HG03571 (cell line): ENCODE measurements around the gene GOLGA8A.
"Not testable (repeated sequence)": the region's sequence is repeated elsewhere in the genome, so short reads cannot be mapped to it uniquely, and the experiment has no call there.

Source experiments
- ATAC-seq: cut with Tn5 transposase; IDR thresholded peaks from one replicate; pipeline ENCODE4 v1.9.1; 2021; ENCODE audit not compliant: unreplicated experiment

The GOLGA8A gene, protein sequence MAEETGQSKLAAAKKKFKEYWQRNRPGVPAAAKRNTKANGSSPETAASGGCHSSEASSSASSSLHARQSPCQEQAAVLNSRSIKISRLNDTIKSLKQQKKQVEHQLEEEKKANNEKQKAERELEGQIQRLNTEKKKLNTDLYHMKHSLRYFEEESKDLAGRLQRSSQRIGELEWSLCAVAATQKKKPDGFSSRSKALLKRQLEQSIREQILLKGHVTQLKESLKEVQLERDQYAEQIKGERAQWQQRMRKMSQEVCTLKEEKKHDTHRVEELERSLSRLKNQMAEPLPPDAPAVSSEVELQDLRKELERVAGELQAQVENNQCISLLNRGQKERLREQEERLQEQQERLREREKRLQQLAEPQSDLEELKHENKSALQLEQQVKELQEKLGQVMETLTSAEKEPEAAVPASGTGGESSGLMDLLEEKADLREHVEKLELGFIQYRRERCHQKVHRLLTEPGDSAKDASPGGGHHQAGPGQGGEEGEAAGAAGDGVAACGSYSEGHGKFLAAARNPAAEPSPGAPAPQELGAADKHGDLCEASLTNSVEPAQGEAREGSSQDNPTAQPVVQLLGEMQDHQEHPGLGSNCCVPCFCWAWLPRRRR

DNA sequence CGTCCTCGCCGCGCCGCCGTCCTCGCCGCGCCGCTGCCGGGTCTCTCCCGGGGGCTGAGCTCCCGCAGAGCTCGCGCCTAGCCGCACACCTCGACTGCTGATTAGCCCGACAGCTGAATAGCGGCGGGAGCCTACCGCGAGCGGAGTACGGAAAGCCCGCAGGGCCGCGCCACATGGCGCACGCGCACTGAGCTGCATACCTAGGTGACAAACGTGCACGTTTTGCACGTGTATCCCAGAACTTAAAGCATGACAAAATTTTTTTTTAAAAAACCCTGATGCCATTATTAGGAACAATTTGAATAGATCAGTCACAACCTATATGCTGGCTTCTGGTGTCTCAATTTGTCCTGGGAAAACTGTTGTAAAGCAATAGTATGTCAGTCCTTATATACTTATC is at the start of gene GOLGA8A:
TSS of gene GOLGA8A (minus strand) at position 122 of the 400 bp plus-strand sequence. CDS start 48,117 bp downstream, outside the sequence.
- ATAC-seq = peak; percentile 73

GRCh38 chr15:34483644-34484043 is 46.0 kb upstream of the GOLGA8A start:
- ATAC-seq = no peak

- ATAC-seq = no peak
These were observed 43.8 kb upstream of the GOLGA8A start for GRCh38 chr15:34481370-34481769.

GRCh38 chr15:34473840-34474239 is 36.2 kb upstream of the GOLGA8A start:
- ATAC-seq = no peak

- ATAC-seq = no peak
These were observed 35.3 kb upstream of the GOLGA8A start for GRCh38 chr15:34472947-34473346.

DNA sequence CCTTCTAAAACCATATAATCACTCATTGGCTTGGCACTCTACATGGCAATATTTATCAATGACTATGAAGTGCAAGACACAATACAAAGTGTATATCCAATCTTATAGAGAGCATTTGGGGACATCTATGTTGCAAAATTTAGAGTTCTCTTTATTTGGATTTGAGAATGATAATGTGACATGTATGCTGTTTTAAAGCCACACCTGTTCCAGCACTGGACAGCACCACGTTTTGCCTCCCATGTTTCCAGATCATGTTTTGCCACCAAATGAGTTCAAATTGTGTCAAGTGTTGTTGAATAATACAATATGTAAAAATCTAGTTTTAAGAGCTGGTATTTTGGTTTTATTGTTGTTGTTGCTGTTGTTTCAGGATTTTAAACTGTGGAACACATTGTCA is 33.3 kb upstream of the GOLGA8A start:
- ATAC-seq = no peak

DNA sequence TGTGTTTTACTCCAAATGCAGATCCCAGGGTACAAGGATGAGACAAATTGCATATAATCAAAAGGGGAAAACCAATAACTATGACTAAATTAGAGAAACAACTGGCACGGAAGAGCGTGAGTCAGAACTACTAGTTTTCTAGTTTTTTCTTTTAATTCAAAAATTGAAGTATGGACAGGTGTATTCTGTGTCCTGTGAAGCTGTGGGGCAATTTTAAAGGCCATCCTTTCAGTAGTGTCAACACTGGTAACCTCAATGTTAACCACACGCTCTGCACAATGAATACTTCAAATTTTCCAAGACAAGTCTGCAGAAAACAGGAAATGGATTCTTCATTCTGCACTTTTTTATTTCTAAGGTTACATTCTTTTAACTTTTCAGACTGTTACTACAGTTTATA is 32.5 kb upstream of the GOLGA8A start:
- ATAC-seq = no peak

DNA sequence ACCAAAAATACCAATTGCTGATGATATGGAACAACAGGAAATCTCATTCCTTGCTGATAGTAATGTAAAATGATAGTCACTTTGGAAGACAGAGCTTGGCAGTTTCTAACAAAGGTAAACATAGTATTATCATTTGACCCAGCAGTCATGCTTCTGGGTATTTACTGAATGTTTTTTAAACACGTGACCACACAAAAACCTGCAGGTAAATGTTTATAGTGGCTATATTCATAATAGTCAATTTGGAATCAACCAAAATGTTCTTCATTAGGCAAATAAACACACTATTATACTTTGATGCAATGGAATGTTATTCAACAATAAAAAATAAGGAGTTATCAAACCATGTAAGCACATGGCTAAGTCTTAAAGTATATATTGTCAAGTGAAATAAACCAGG is 24.1 kb upstream of the GOLGA8A start:
- no peak for ATAC-seq

DNA sequence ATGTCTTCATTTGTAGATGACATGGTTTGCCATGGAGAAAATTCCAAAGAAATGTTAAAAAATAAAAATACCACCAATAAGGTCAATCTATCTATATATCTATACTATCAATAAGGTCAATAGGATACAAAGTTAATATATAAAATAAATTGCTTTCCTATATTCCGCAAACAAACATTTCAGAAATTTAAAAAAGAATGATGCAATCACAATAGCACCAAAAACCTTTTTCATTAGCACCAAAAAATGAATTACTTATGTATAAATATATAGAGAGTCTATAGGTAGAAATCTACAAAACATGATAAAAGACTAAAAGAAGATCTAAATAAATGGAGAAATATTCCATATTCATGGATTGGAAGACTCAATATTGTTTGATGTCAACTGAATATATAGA is 22.8 kb upstream of the GOLGA8A start:
- ATAC-seq = no peak

DNA sequence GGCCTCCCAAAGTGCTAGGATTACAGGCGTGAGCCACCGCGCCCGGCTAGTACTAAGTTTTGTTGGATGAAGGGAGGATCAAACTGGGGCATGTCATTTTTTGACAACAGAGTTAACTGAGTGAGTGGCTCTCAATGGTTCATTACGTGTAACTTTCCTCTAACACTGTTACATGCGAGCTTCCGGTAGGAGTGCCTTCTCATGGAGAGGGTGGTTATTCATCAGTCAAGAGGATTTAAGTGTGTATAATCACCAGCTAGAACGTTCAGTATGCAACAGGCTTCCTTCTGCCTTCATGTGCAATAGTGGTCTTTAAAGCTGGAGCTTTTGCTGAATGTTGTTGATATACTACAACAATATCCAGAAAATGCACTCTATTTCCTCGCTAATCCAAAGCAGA is 19.1 kb upstream of the GOLGA8A start:
- ATAC-seq = no peak

GRCh38 chr15:34442891-34443290 is 5.3 kb upstream of the GOLGA8A start:
- ATAC-seq = no peak

GRCh38 chr15:34439878-34440277 is 2.3 kb upstream of the GOLGA8A start:
- ATAC-seq = no peak

DNA sequence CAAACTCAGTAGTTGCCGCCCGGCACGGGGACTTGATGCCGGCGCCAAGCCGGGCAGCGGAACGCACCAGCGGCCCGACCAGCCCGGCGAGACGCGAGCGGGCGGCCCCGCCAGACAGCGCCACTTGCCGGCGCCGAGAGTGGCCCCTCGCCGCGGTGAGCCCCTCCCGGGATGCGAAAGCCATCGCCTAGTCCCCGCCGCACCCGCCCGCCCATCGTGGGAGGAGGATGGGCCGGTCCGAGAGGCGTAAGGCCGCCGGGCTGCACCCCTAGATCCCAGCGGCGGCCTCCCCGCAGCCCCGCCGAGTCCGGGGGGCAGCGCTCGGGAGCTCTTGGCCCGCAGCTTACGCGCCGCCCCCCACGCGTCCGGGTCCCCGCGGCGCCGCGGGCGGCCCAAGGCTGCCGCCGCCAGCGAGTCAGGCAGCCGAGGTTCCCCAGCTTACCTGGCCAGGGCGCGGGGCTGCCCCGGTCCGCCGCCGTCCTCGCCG is 609 bp downstream of the GOLGA8A start:
- ATAC-seq = peak; percentile 46

DNA sequence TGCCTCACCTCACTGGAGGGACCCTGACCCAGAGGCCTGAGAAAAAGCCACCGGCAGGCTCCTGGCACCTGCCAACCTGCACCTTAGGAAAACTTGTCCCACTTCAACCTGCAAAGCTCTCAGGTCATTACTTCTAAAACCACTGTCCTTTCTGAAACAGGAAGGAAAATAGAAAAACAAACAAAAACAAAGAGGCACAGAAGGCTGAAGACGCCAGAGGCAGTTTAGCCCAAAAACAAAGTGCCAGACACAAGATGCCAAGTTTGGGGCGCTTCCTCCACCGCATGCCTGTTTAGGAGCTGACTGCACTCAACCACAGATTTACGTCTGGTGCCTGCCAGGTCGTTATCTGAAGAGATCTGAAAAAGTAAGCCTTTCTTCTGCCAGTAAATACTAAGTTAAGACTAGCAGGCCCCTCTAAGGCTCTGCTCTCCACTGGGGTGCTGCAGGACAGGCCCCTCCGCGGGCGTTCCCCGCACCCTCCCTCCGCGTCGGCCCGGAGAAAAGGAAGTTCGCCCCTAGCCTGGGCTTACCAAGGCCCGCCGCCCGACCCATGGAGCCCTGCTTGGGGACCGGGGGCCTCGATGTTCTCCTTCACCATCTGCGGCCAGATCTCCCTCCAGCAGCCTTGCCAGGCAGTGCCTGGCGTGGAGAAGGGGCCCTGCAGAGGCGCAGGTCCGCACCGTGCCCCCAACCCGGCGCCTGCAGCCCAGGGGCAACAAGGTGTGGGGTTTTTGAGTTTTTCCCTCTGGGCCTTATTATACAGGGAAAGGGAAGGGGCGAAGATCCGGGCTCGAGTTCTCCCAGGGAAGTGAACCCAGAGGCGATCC is 1.3 kb downstream of the GOLGA8A start:
- ATAC-seq = peak; percentile 10

- no peak for ATAC-seq
These were observed 1.9 kb downstream of the GOLGA8A start for GRCh38 chr15:34435658-34436057.

DNA sequence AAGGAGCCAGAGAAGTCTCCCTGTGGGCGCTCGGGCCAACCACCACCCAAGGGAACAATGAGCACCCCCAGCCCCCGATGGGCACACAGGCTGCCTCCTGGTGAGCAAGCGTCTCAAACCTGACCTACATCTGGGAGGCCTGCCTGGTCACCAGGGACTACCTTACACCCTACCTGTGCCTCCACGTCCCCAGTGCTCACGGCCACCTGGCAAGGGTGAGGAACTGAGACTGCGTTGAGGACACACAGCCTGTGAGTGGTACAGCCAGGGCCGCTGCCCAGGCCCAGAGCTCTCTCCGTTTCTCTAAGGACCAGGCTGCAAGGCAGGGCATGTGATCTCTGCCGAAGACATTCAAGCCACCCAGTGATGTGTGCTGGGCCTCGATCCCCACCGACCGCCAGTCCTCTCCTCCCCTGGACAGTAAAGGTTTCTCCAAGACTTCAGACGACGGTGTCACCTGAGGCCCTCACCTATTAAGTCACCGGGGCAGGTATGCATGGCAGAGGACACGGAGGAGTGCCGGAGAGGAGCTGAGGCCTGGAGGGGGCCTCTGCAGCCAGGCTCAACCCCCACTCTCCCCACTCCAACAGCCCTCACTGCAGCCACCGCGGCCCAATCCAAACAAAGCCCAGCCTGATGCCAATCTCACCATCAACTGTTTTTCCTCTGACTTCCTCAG is 2.8 kb downstream of the GOLGA8A start:
- ATAC-seq = no peak

DNA sequence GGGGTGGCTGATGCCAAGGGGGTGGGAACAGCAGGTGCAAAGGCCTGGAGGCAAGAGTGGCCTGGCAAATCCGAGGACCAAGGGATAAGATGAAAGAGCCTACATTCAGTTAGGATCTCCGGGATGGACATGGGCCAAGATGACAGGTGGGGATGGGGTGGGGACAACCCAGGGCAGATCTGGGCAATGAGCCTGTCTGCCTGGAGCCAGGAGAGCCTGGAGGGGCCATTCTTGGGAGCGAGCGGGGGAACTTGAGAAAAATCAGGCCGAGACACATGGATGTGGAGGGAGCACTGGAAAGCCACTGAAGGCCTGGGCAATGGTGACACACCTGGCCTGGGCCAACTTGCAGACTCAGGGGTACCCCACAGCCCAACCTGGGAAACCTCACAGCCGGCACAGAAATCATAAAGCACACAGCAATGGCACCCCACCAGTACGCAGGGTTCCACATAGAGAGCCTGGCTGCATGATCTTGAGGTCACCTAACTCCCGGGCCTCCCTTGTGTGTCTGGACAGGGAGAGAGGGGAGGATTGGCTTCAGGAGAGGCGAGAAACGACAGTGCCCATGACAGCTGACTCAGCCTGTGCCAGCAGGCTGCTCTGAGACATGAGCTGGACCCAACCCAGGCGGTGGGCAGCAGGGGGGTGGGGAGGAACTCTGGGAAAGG is 3.5 kb downstream of the GOLGA8A start:
- not testable (repeated sequence) for ATAC-seq

GRCh38 chr15:34430642-34431041 is 7.0 kb downstream of the GOLGA8A start:
- not testable (repeated sequence) for ATAC-seq

- not testable (repeated sequence) for ATAC-seq
These were observed 14.1 kb downstream of the GOLGA8A start for GRCh38 chr15:34423425-34424090.

DNA sequence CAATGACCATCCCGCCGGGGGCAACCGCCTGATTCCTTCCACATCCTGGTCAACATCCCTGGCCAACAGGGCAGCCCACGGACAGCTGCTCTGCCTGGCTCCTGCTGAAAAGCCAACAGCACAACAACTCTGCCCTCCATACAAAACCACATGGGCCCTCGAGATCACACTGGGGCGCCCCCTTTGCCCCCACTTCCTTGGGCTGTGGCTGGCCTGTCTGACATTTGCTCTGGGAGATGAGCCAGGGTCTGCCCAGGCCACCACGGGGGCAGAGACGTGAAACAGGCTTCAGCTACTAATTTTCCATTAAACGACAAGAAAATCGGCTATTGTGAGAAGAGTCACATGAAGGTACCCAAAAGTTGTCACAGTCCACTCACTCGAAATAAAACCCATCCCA is 16.7 kb downstream of the GOLGA8A start:
- ATAC-seq = not testable (repeated sequence)
